ENCODE measurements around the gene RNF157.

The RNF157 gene

DNA sequence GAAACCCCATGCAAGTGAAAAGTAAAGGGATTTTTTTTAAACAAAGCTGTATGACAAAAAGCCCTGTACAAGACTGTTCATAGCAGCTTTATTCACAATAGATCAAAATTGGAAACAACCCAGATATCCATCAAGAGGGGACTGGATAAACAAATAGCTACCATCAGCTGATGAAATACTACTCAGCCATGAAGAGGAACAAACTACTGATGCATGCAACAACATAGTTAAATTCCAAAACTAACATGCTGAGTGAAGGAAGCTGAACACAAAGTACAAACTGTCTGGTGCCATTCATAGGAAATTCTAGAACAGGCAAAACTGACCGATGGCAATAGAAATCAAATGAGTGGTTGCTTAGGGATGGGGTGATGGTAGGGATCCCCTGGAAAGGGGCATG is 114.4 kb downstream of the RNF157 start:
- DNase-seq (ENCODE audit: low read depth in 2 of 2, low spot score in 1 of 2): no peak

DNA sequence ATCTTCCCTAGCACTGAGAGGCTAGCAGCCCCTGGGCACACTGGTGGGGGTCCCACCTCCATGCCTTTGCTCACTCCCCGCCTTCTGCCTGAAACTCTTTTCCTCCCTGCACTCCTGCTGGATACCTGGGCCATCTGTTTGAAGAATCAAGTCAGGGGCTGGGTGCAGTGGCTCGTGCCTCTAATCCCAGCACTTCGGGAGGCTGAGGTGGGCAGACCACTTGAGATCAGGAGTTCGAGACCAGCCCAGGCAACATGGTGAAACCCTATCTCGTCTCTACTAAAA is 115.0 kb downstream of the RNF157 start:
- DNase-seq (ENCODE audit: low read depth in 2 of 2, low spot score in 1 of 2): no peak

DNA sequence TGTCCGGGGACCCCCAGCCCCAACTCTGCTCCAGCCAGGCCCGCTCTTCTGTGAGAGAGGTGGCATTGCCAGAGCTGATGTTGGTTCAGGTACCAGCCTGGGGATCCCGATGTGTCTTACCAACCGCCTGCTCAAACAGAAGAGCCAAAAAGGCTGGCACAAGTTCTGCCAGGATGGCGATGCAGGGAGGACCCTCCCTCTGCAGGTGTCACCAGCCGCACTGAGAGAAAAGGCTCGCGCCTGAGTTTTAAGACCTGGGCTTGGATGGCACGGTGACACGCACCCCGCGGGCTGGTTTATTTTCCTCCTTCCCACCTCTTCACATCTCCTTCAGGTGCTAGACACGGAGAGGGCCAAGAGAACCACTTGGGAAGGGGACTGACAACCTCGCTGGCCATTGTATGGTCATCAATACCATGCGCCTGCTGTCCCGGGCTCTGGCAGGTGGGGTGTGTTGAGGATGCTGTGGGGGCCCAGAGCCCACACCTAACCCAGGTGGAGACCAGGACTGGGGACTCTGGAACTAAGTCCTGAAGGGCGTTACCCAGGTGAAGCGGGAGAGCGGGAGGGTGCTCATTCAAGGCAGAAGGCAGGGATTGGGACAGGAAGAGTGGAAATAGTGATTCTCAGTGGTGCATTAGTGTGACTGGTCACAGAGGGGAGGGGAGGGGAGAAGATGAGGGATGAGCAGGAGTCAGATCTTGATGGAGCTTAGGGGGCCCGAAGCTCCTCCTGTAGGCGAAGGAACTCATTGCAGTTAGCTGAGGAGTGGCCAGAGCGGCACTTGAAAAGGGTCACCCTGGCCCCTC is 115.5 kb downstream of the RNF157 start:
- DNase-seq (ENCODE audit: low read depth in 2 of 2, low spot score in 1 of 2): no peak

DNA sequence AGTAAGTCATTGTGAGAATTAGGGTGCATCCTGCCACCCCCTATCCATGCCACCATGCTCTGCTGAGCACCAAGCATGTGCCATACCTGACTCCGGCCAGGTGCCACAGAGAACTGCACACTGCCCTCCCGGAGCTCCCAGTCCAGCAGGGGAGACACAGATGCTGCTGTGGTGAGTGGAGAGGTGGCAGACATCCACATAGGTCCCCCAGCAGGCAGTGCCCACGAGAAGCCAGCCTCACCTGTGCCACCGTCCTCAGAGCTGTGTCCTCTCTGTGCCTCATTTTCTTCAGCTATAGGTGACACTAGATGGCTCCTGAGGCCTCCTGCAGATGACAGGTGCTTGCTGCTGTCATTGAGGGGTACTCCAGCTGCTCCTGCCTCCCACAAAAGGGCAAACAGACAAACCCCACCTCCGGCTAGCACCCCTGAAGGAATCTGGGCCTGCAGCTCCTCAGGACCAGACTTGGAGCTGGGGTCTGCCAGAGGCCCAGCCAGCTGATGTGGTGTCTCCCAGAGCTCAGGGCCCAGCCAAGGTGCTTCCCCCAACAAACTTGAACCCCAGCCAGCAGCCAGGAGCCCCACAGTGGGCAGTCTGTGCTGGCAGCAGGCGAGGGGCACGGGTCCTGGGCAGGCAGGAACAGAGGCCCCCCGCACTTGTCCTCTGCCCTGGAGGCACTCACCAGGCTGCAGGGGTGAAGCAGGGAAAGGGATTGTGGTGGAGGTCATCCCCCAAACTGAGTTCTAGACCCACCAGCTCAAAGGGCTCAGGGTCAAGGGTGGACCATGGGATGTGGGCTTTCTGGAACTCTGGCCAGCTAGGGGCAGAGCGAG is 116.3 kb downstream of the RNF157 start:
- DNase-seq (ENCODE audit: low read depth in 2 of 2, low spot score in 1 of 2): no peak

DNA sequence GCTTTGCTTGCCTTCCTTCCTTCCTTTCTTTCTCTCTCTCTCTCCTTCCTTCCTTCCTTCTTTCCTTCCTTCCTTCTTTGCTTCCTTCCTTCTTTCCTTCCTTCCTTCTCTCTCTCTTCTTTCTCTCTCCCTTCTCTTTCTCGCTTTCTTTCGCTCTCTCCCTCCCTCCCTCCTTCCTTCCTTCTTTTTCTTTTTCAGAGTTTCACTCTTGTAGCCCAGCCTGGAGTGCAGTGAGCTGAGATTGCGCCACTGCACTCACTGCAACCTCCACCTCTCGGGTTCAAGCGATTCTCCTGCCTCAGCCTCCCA is 117.1 kb downstream of the RNF157 start:
- DNase-seq (ENCODE audit: low read depth in 2 of 2, low spot score in 1 of 2): no peak

DNA sequence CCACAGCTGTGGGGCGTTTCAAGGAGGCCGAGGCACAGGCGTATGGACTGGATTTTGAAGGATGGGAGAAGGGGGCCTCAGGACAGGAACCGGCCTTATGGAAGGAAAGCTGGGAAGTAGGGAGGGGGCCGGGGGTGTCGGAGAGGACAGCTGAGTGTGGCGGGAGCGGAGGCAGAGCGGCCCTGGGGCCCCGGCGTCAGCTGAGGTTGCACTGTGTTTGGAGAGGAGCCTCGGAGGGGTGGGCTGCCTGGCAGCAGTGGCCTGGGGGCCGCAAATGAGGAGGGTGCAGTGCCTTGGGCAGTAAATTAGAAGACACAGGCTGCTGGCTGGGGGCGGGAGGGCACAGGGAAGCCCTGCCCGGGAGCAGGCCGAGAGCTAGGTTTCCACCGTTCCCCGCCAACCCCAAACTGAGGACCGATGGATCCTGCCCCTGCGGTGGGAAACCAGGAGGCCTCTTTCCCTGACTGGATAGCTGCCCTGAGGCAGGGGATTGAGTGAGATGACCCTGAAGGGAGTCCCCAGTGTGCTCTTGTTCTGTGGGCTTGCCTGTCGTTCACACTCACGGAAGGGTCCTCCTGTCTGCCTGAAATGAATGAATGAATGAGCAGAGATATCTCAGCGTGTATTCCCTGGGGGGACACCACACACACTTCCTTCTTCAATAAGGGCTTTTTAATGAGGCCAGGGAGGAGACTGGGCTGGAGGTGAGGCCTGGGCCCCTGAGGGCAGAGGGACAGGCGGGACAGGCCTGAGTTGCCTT is 117.7 kb downstream of the RNF157 start:
- no peak for DNase-seq (ENCODE audit: low read depth in 2 of 2, low spot score in 1 of 2)

DNA sequence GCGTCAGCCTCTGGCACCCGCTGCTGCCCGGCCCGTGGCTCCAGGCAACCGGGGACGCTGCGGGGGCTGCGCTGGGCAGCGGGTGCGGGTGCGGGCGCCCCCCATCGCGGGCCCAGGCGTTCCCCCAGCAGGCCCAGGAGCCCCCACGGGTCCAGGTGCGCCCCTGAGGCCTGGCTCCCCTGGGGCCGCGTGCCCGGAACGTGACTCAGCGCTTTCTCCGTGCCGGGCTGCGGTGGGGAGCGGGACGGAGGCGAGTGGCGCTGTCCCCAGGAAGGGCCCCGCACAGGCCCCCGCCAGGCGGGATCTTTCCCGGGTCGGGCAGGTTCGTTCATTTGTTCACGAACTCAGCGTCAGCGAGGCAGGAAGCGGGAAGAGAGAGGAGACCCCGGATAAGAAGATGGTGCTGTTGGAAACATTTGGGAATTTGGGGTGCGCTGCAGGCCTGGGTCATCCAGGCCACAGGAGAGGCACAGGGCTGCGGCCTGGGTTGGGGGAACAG is 118.3 kb downstream of the RNF157 start:
- no peak for DNase-seq (ENCODE audit: low read depth in 2 of 2, low spot score in 1 of 2)

DNA sequence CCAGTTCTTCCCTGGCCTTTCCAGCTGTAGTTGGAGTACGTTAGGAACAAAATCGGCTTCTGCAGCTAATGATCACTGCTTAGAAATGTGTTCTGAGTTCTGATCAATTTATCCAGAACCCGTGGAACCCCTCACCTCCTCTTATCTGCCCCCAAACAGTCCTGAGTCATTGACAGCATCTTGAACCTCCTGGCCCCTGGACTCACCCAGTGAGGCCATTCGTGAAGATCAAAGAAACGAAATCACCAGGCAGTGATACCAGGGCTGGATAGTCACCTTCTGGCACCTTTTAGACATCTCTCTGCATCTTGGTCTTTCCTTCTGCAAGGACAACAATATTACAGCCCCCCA is 119.7 kb downstream of the RNF157 start:
- DNase-seq (ENCODE audit: low read depth in 2 of 2, low spot score in 1 of 2): no peak

DNA sequence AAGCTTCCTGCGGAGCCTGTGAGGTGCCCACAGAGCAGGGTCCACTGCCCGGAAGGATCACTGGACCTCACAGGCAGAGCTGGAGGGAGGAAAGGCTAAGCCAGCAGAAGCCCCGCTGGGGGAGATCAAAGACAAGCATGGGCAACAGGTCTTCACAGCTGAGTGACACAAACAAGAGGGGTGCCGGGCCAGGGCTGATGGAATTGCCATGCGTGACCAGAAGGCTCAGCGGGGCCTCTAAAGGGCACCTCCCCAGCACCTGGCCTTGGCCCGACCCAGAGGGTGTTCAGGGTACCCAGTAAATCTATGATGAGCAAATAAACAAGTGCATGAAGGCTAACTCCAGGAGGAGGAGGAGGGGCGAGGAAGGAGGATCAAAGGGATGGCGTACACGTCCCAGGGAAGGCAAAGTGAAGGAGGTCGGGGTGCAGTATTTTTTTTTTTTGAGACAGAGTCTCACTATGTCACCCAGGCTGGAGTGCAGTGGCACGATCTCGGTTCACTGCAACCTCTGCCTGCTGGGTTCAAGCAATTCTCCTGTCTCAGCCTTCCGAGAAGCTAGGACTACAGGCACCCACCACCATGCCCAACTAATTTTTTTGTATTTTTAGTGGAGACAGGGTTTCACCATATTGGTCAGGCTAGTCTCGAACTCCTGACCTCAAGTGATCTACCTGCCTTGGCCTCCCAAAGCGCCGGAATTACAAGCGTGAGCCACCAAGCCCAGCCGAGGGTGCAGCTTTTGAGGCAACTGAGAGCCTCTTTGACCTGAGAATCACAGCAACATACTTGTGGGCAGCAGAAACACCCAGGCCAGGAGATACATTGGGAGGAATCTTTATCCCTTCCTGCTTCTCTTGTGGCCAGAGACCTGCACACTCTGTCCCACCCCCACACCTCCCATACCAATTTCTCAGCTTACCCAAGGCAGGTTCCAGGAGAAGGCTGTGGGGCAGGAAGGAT is 120.6 kb downstream of the RNF157 start:
- no peak for DNase-seq (ENCODE audit: low read depth in 2 of 2, low spot score in 1 of 2)

DNA sequence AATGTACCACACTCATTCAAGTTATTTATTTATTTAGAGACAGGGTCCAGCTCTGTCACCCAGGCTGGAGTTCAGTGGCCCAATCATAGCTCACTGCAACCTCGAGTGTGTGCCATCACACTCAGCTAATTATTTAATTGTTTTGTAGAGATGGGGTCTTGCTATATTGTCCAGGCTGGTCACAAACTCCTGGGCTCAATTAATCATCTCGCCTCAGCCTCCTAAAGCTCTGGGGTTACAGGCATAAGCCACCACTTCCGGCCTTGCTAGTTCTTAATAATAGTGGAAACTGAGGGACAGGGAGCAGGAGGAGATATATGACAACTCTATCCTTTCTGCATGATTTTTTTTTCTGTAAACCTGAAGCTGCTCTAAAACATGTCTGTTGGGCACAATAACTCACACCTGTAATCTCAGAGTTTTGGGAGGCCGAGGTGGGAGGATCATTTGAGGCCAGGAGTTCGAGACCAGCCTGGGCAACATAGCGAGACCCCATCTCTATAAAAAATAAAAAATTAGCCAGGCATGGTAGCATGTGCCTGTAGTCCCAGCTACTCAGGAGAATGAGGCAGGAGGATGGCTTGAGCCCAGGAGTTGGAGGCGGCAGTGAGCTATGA is 125.0 kb downstream of the RNF157 start:
- no peak for DNase-seq (ENCODE audit: low read depth in 2 of 2, low spot score in 1 of 2)

DNA sequence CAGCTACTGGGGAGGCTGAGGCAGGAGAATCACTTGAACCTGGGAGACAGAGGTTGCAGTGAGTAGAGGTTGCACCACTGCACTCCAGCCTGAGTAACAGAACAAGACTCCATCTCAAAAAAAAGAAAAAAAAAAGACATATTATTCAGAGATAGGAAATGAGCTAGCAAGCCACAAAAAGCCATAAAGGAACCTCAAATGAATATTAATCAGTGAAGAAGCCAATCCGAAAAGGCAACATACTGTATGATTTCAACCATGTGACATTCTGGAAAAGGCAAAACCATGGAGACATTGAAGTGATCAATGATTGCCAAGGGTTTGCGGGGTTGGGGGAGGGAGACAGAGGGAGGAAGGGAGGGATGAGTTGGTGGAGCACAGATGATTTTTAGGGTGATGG is 128.3 kb downstream of the RNF157 start:
- DNase-seq (ENCODE audit: low read depth in 2 of 2, low spot score in 1 of 2): no peak

DNA sequence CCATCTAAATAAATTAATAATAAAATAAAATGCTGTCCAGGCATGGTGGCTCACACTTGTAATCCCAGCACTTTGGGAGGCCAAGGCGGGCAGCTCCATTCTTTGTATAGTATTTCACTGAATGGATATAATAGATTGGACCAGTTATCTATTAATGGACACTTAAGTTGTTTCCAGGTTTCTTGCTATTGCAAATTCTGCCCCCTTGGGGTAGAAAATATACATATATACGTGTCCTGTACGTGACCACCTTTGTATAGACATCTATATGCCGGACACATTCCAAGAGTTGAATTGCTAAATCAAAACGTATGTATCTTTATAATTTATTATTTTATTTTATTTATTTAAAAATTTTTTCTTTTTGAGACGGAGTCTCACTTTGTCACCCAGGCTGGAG is 132.8 kb downstream of the RNF157 start:
- DNase-seq (ENCODE audit: low read depth in 2 of 2, low spot score in 1 of 2): no peak

DNA sequence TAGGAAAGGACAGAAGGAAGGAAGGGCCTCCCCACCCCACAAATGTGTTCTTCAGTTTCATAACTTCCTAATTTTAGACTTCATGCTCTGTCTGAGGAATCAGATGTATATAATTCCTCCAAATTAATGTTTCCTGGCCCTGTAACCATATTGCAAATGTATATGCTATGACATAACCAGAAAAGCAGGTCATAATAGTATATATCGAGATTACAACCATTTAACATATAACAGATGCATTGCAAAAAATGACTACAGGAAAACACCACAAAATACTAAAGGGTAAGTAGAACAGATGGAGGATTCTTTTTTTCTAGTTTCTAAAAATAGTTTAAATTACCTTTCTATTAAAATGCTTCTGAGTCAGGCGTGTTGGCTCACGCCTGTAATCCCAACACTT is 133.6 kb downstream of the RNF157 start:
- no peak for DNase-seq (ENCODE audit: low read depth in 2 of 2, low spot score in 1 of 2)

DNA sequence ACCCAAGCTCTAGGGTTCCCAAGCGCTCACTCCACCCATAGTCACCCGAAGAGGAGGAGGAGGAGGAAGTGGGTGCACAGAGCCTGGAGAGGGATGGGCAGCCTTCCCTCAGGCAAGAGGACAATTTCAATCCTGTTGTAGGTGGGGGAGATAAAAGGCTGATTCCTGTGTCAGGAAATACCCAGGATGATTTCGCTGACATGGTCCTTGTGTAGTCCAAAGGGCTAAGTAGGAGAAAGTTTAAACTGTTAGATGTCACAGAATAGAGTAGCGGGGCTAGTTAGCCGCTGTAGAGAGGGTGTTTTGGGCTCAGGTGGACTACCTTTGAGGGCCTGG is 135.4 kb downstream of the RNF157 start:
- DNase-seq (ENCODE audit: low read depth in 2 of 2, low spot score in 1 of 2): no peak

DNA sequence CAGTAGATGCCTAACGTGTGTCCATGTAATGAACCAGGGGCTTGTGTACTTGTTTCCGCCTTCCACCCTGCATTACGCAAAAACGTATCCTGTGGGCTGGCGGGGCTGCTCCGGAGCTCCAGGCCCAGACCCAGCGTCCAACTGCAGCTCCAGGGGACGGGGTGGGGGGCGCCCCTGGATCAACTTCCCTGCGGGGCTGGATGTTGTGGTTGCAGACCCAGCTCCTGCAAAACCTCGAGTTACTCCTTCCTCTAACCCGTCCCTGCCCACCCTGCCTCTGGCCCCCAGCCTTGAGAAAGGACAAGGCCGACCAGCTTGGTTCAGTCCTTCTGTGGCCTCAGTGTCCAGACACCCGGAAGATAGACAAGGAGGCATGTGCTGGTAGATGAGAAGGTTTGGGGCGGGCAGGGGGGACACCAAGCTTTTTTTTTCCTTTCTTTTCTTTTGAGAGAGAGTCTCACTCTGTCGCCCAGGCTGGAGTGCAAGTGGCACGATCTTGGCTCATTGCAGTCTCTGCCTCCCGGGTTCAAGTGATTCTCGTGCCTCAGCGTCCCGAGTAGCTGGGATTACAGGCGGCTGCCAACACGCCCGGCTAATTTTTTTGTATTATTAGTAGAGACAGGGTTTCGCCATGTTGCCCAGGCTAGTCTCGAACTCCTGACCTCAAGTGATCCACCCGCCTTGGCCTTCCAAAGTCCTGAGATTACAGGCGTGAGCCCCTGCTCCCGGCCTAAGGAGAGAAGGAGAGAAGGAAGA is 136.0 kb downstream of the RNF157 start:
- DNase-seq (ENCODE audit: low read depth in 2 of 2, low spot score in 1 of 2): no peak

DNA sequence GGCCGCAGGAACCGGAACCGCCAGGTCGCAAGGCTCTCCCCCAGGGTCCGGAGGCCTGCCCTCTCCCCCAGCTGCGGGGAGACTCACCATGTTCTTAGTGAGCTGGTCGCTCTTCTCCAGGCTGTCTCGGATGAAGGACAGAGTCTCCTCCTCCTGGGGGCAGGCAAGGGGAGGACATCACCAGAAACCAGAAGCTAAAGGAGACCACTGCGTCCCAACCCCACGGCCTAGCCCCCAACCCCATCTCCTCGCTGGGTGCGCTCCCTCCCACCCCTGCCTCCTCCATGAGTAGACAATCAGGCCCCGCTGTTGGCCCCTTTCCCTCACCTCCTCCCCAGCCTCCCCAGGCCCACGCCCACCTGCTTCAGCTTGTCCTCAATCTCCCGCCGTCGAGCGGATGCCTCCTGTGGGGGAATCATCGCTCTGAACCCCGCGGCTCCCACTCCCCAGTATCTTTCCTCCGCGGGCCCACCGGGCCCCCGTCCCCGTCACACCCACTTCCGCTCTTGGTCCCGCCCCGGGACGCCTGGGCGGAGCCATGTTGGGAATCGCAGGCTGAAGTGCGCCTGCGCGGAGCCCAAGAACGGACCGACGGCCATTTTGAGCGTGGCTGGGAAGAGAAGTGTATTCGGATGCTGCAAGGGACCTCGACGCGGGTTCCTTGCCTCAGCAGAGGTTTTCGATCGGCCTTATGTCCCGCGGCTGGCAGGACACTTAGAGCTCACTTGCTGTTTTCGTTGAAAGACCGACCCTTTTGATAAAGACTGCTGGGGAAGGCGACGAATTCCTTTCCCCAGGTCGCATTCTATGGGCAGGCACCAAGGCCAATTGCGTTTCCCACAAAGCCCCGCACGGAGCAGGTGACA is 136.8 kb downstream of the RNF157 start, which contains the start of gene EXOC7:
Gene EXOC7, minus strand, starts transcription at position 514 of the 866 bp plus-strand sequence. Its CDS starts 95 bp downstream, at position 419.
- peak; percentile 81 to 89 for DNase-seq (ENCODE audit: low read depth in 2 of 2, low spot score in 1 of 2)

DNA sequence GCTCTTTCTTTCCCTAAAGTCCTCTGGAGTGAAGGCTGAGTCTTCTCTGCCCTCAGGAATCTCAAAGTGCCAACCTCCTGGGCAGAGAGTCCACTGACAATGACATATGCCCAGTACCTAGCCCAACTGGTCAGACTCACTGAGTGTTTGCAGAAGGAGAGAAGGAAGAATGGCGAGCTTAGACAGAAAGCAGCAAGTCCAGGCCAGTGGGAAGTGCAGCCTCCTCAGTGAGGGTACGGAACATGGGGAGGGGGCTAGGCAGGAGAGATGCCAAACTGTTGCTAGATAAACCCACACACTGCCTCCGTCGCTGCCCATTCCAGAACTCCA is 137.4 kb downstream of the RNF157 start:
- no peak for DNase-seq (ENCODE audit: low read depth in 2 of 2, low spot score in 1 of 2)

DNA sequence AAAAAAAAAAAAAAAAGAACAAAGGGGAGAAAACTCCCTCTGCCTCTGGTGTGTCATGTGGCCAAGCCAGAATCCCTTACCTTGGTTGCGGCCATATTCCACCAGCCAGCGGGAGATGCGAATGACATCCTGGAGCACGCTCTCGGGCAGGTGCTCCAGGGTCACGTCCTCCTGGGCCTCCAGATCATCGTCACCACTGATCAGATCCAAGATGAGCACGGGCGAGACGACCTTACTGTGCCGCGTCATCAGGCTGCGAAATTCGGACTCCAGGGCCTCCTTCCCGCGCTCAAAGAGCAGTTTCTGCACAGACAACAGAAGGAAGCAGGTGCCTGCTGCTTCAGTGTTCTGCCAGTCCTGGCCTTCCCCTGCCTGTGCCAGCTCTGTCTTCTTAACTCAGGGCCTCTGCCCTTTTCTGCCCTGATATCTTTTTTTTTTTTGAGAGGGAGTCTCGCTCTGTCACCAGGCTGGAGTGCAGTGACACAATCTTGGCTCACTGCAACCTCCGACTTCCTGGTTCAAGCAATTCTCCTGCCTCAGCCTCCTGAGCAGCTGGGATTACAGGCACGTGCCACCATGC is 142.5 kb downstream of the RNF157 start:
- no peak for DNase-seq (ENCODE audit: low read depth in 2 of 2, low spot score in 1 of 2)

DNA sequence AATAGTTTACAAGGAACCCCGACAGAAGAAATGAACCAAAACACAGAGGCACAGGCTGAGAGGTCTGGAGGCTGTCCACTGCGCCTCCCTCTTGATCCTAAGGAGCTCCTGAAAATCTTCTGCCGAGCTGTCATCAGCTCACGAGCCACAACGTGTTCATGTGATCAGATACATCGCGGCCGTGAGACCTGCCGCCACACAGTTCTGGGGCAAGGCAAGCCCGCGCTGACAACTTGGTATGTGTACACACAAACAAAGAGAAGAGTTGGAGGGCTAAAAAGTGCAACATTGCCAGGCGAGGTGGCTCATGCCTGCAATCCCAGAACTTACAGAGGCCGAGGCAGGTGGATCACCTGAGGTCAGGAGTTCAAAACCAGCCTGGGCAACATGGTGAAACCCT is 144.3 kb downstream of the RNF157 start:
- DNase-seq (ENCODE audit: low read depth in 2 of 2, low spot score in 1 of 2): no peak
